Liver (tissue), 3 donors: ENCODE results near the gene OR2A2.

Experiments
- CTCF ChIP-seq: fragments of 150-350 bp; IDR thresholded peaks from 2 replicates; pipeline ENCODE4 v1.5.1; 2017; ENCODE audit warnings: improper control_type of control experiment, low read depth, low read length; ENCODE audit not compliant: missing input control
- JUND ChIP-seq, 2 donors: IDR thresholded peaks; 2 replicates each; pipeline ENCODE4 v1.6.1; 2016; ENCODE audit warnings: antibody characterized with exemption in 2 of 2
- YY1 ChIP-seq: IDR thresholded peaks from 2 replicates; pipeline ENCODE4 v1.6.1; 2016; ENCODE audit warnings: antibody characterized with exemption, mild to moderate bottlenecking
- TF ChIP-seq, protein P1 (sequence below): IDR thresholded peaks from 2 replicates; pipeline ENCODE4 v1.6.1; 2016; ENCODE audit warnings: antibody characterized with exemption, mild to moderate bottlenecking
- TF ChIP-seq, protein P2 (sequence below): IDR thresholded peaks from 2 replicates; pipeline ENCODE4 v1.6.1; 2016; ENCODE audit warnings: antibody characterized with exemption
- donor health status: healthy.
- donor health status: healthy.

DNA sequence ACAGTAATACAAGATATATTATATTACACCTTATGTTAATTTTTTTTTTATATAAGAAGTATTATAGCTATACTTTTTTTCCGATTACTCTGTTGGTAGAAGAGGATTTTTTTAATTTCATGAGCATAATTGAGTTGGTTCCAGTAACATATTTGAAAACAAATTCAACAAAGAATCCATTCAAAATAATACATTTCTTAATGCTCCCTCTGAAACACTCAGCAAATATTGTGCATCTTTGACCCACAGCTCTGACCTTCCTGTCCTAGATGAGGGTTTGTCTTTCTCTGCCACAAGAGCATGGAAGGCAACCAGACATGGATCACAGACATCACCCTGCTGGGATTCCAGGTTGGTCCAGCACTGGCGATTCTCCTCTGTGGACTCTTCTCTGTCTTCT, at the start of gene OR2A2:
- TF ChIP-seq CTCF (no peak), JUND (IDR thresholded peaks at IDR 0.05) (no peak), YY1 (no peak)
- TF ChIP-seq, protein P1, sequence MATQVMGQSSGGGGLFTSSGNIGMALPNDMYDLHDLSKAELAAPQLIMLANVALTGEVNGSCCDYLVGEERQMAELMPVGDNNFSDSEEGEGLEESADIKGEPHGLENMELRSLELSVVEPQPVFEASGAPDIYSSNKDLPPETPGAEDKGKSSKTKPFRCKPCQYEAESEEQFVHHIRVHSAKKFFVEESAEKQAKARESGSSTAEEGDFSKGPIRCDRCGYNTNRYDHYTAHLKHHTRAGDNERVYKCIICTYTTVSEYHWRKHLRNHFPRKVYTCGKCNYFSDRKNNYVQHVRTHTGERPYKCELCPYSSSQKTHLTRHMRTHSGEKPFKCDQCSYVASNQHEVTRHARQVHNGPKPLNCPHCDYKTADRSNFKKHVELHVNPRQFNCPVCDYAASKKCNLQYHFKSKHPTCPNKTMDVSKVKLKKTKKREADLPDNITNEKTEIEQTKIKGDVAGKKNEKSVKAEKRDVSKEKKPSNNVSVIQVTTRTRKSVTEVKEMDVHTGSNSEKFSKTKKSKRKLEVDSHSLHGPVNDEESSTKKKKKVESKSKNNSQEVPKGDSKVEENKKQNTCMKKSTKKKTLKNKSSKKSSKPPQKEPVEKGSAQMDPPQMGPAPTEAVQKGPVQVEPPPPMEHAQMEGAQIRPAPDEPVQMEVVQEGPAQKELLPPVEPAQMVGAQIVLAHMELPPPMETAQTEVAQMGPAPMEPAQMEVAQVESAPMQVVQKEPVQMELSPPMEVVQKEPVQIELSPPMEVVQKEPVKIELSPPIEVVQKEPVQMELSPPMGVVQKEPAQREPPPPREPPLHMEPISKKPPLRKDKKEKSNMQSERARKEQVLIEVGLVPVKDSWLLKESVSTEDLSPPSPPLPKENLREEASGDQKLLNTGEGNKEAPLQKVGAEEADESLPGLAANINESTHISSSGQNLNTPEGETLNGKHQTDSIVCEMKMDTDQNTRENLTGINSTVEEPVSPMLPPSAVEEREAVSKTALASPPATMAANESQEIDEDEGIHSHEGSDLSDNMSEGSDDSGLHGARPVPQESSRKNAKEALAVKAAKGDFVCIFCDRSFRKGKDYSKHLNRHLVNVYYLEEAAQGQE, result no peak
- TF ChIP-seq, protein P2, sequence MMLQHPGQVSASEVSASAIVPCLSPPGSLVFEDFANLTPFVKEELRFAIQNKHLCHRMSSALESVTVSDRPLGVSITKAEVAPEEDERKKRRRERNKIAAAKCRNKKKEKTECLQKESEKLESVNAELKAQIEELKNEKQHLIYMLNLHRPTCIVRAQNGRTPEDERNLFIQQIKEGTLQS, result no peak
